ENCODE measurements around the gene CNNM1.

DNA sequence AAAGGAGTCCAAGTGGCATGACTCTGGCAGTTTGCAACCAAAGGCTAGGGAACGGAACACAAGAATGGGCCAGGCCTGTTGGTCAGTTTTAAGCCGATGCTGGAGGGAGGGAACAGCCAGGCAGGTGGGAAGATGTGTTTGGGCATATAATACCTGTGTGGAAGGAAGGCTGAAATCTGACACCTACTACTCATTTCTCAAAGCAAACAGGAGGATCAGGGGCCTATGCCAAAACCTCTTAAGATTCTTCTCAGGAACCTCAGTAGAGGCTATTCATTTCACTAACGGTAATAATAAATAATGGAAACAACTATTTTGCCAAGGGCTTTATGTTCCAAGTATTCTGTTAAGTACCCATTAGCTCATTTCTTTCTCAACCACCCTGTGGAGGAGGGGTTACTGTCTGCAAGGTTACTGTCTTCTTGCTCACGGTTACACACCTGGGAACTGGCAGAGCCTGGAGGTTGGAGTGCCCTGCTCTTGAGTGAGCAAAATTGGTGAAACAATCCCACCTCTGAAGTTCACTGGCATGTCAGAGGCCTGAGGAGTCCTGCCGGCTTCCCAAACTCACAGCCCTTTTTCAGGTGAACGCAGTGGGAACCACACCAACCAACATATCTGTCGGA is 65.7 kb downstream of the CNNM1 start:
- TF ChIP-seq, protein P1, sequence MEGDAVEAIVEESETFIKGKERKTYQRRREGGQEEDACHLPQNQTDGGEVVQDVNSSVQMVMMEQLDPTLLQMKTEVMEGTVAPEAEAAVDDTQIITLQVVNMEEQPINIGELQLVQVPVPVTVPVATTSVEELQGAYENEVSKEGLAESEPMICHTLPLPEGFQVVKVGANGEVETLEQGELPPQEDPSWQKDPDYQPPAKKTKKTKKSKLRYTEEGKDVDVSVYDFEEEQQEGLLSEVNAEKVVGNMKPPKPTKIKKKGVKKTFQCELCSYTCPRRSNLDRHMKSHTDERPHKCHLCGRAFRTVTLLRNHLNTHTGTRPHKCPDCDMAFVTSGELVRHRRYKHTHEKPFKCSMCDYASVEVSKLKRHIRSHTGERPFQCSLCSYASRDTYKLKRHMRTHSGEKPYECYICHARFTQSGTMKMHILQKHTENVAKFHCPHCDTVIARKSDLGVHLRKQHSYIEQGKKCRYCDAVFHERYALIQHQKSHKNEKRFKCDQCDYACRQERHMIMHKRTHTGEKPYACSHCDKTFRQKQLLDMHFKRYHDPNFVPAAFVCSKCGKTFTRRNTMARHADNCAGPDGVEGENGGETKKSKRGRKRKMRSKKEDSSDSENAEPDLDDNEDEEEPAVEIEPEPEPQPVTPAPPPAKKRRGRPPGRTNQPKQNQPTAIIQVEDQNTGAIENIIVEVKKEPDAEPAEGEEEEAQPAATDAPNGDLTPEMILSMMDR (IDR thresholded peaks at IDR 0.05): no peak
- TF ChIP-seq SMC3 (IDR thresholded peaks at IDR 0.05): no peak
- TF ChIP-seq, protein P2, sequence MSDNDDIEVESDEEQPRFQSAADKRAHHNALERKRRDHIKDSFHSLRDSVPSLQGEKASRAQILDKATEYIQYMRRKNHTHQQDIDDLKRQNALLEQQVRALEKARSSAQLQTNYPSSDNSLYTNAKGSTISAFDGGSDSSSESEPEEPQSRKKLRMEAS (IDR thresholded peaks at IDR 0.05): no peak
- TF ChIP-seq EP300 (IDR thresholded peaks at IDR 0.05): no peak
- TF ChIP-seq PHF8 (IDR thresholded peaks at IDR 0.05; ENCODE audit: borderline replicate concordance, low read depth): no peak
- no peak for TF ChIP-seq ZFP36 (IDR thresholded peaks at IDR 0.05; ENCODE audit: borderline replicate concordance, partially characterized antibody)
- TF ChIP-seq POLR2A (IDR thresholded peaks at IDR 0.05; ENCODE audit: low read length): no peak
- TF ChIP-seq MAFK (IDR thresholded peaks at IDR 0.05; ENCODE audit: partially characterized antibody): no peak
- TF ChIP-seq CHD2 (IDR thresholded peaks at IDR 0.05; ENCODE audit: low read length, partially characterized antibody): no peak
- no peak for TF ChIP-seq RNF2 (IDR thresholded peaks at IDR 0.05; ENCODE audit: borderline replicate concordance, low read depth)

All from A549 (cell line).